ENCODE results near the gene PDE6B. TPM values are rescaled to one million over a fixed set of nuclear protein-coding genes. Genes with fewer than 3 reads are reported as not detected.

PDE6B gene
- total and polyA plus RNA-seq, 2 experiments from 2014 or later: 17.3 to 26.1 TPM

DNA sequence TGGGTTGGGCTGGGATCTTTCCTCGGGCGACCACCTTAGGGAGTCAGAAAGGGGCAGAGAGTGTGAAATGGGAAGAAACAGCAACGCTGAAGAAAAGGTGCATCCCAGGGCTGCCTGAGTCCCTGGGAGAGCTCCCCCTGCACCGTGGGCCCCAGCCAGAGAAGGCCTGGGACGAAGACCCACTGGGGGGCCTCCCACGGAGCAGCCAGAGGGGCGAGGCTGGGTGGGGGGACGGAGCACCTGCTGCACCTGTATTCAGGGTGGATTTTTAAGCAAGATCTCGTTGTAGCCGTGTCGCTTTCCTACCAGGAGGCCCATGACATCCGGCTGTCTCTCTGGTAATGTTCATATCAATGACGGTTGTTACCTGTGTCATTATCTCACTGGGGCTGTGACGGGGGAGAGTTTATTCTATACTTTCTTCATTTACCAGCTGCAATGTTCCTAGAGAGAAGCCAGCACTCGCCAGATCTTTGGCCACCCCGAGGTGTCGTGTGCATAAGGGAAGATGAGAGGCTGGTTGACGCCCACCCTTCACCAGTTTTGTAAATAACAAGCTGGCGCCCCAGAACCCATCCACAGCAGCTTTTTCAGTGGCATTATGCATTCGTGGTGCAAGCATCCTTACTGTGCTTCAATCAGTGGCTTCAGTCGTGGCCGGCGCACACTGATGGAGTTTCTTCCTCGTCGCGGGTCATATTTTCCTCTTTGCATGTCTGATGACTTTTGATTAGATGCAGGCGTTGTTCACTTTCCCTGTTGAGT lies 74.6 kb downstream of the PDE6B start:
- Histone ChIP-seq H2AFZ (no peak overlapping the region), H3K9me2 (replicated peaks; ENCODE audit: insufficient read depth) (no peaks in the 10 kb centered on the region), H3K4me3 (no peak overlapping the region), H3K4me2 (no peak overlapping the region), H3K9me3 (ENCODE audit: low read depth) (no peaks in the 10 kb centered on the region), H3K27ac (no peak overlapping the region), H3K36me3 (replicated peaks; ENCODE audit: insufficient read depth, low read depth) (no peaks in the 10 kb centered on the region), H3K27me3 (no peaks in the 10 kb centered on the region), H4K20me1 (ENCODE audit: insufficient read depth, poor library complexity, severe bottlenecking) (no peaks in the 10 kb centered on the region), H3K79me2 (no peaks in the 10 kb centered on the region), H3K4me1 (ENCODE audit: insufficient read depth) (no peaks in the 10 kb centered on the region)
- DNase-seq (ENCODE audit: low spot score): no peak
- no peak for TF ChIP-seq EZH2phosphoT487 (IDR thresholded peaks at IDR 0.05; ENCODE audit: low read depth, severe bottlenecking, unreplicated experiment)
- TF ChIP-seq, protein P1, sequence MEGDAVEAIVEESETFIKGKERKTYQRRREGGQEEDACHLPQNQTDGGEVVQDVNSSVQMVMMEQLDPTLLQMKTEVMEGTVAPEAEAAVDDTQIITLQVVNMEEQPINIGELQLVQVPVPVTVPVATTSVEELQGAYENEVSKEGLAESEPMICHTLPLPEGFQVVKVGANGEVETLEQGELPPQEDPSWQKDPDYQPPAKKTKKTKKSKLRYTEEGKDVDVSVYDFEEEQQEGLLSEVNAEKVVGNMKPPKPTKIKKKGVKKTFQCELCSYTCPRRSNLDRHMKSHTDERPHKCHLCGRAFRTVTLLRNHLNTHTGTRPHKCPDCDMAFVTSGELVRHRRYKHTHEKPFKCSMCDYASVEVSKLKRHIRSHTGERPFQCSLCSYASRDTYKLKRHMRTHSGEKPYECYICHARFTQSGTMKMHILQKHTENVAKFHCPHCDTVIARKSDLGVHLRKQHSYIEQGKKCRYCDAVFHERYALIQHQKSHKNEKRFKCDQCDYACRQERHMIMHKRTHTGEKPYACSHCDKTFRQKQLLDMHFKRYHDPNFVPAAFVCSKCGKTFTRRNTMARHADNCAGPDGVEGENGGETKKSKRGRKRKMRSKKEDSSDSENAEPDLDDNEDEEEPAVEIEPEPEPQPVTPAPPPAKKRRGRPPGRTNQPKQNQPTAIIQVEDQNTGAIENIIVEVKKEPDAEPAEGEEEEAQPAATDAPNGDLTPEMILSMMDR (IDR thresholded peaks at IDR 0.05; ENCODE audit: poor library complexity): no peak
- TF ChIP-seq EZH2 (IDR thresholded peaks at IDR 0.05; ENCODE audit: borderline replicate concordance): no peak
- WGBS (ENCODE audit: low lambda C conversion rate, missing lambda C conversion rate): 90% methylated on average over 23 of the region's 27 CpGs

DNA sequence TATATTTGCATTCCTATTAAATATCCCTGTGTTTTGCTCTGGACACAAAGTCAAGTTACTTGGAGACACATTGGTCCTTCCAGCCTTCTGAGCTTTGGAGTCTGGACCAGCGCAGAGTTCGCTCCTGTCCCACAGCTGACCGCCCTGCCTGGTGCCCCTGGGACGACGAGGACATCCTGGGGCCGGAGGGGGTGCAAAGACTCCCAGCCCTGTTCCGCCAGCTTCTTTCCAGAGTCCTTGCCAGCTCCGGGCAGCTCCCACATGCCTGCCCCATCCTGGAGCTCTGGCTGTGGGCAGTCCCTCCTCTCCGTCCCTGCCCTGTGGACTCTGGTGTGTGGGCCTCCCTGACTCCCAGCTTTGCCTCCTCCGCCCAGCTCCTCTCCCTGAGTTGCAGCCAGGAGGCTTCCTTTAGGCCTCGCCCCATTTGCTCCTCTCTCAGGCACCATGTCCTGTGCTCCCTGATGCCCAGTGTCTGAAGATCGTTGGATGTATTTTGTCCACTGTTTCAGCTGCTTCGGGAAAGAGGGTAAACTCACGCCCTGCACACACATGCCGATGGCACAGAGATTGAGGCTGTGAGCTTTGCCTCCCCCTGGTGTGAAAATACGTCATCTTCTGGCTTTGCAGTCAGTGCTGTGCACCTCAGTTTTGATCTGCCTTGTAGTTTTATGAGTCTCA lies 75.4 kb downstream of the PDE6B start:
- H3K27me3 ChIP-seq: no peaks in the 10 kb centered on the region
- H4K20me1 ChIP-seq (ENCODE audit: insufficient read depth, poor library complexity, severe bottlenecking): no peaks in the 10 kb centered on the region
- WGBS (ENCODE audit: low lambda C conversion rate, missing lambda C conversion rate): 85% methylated on average over 15 of the region's 16 CpGs
- H3K4me1 ChIP-seq (ENCODE audit: insufficient read depth): no peaks in the 10 kb centered on the region
- no peak for DNase-seq (ENCODE audit: low spot score)
- H3K9me3 ChIP-seq (ENCODE audit: low read depth): no peaks in the 10 kb centered on the region
- no peaks in the 10 kb centered on the region for H3K36me3 ChIP-seq (replicated peaks; ENCODE audit: insufficient read depth, low read depth)
- peaks cover under 1% of the 10 kb centered on the region for H3K79me2 ChIP-seq
- H2AFZ ChIP-seq: no peak overlapping the region
- no peak overlapping the region for H3K4me3 ChIP-seq
- no peak overlapping the region for H3K27ac ChIP-seq
- no peaks in the 10 kb centered on the region for H3K9me2 ChIP-seq (replicated peaks; ENCODE audit: insufficient read depth)
- TF ChIP-seq, protein P1 (IDR thresholded peaks at IDR 0.05; ENCODE audit: poor library complexity): no peak
- TF ChIP-seq EZH2 (IDR thresholded peaks at IDR 0.05; ENCODE audit: borderline replicate concordance): no peak
- TF ChIP-seq EZH2phosphoT487 (IDR thresholded peaks at IDR 0.05; ENCODE audit: low read depth, severe bottlenecking, unreplicated experiment): no peak
- no peak overlapping the region for H3K4me2 ChIP-seq

DNA sequence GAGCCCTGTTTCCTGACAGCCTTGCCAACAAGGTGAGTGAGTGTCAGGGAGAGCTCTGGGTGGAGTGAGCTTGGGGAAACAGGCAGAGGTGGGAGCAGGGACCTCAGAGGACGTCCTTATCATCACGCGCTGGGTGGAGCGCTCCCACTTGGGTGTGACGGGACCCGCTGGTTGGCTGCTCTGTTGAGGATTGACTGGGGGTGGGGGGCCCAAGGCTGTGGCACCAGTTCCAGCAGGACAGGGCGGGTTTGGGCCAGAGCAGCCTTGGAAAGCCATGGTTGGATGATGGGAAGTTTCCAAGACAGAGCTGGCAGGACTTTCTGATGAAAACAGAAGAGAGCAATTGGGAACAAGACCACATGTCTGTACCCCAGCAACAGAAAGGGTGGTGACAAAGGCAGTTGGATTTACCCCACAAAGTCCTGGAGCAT lies 77.3 kb downstream of the PDE6B start:
- Histone ChIP-seq H3K36me3 (replicated peaks; ENCODE audit: insufficient read depth, low read depth) (no peaks in the 10 kb centered on the region), H3K27ac (no peak overlapping the region), H3K4me3 (no peak overlapping the region), H4K20me1 (ENCODE audit: insufficient read depth, poor library complexity, severe bottlenecking) (peaks cover 7% of the 10 kb centered on the region), H3K27me3 (no peaks in the 10 kb centered on the region), H3K79me2 (peaks cover 20% of the 10 kb centered on the region), H3K4me2 (no peak overlapping the region), H3K4me1 (ENCODE audit: insufficient read depth) (peaks cover 4% of the 10 kb centered on the region), H2AFZ (no peak overlapping the region), H3K9me2 (replicated peaks; ENCODE audit: insufficient read depth) (no peaks in the 10 kb centered on the region), H3K9me3 (ENCODE audit: low read depth) (no peaks in the 10 kb centered on the region)
- no peak for TF ChIP-seq EZH2 (IDR thresholded peaks at IDR 0.05; ENCODE audit: borderline replicate concordance)
- 79% methylated on average over 7 of the region's 7 CpGs for WGBS (ENCODE audit: low lambda C conversion rate, missing lambda C conversion rate)
- no peak for DNase-seq (ENCODE audit: low spot score)
